Upper lobe of left lung (tissue), 4 donors: Measurements from ENCODE around the gene SEMA6C.
"Not testable (repeated sequence)": the region's sequence is repeated elsewhere in the genome, so short reads cannot be mapped to it uniquely, and the experiment has no call there.

Experiments used
- CTCF ChIP-seq, 6 experiments: fragments of 450-650 bp in 4 of 6; fragments of 200-600 bp in 2 of 6; sonication (generic) in 2 of 6; IDR thresholded peaks; one replicate each; pipeline ENCODE4 v1.5.1; 2016 to 2019; ENCODE audit warnings: antibody characterized with exemption in 6 of 6
- EP300 ChIP-seq, 4 donors: sonication (generic); formaldehyde crosslinking; IDR thresholded peaks; one replicate each; pipeline ENCODE4 v1.5.1; 2017; ENCODE audit warnings: antibody characterized with exemption in 4 of 4, control low read depth in 2 of 4
- POLR2A ChIP-seq, 4 donors: fragments of 450-650 bp; IDR thresholded peaks; one replicate each; pipeline ENCODE4 v1.5.1; 2016 to 2017; ENCODE audit warnings: antibody characterized with exemption in 4 of 4, mild to moderate bottlenecking in 2 of 4
- POLR2AphosphoS5 ChIP-seq, 2 donors: sonication (generic); formaldehyde crosslinking; IDR thresholded peaks; one replicate each; pipeline ENCODE4 v1.5.1; 2017; ENCODE audit warnings: antibody characterized with exemption in 2 of 2

- not testable (repeated sequence) for TF ChIP-seq CTCF, POLR2AphosphoS5, POLR2A, EP300 (IDR thresholded peaks at IDR 0.05)
Observed at GRCh38 chr1:151097426-151097825, 49.0 kb downstream of the SEMA6C start.
